GM18861 (cell line): Measurements from ENCODE around the gene REN.

Source experiments
- ATAC-seq: cut with Tn5 transposase; IDR thresholded peaks from one replicate; pipeline ENCODE4 v1.9.1; 2021; ENCODE audit not compliant: unreplicated experiment

The REN gene

DNA sequence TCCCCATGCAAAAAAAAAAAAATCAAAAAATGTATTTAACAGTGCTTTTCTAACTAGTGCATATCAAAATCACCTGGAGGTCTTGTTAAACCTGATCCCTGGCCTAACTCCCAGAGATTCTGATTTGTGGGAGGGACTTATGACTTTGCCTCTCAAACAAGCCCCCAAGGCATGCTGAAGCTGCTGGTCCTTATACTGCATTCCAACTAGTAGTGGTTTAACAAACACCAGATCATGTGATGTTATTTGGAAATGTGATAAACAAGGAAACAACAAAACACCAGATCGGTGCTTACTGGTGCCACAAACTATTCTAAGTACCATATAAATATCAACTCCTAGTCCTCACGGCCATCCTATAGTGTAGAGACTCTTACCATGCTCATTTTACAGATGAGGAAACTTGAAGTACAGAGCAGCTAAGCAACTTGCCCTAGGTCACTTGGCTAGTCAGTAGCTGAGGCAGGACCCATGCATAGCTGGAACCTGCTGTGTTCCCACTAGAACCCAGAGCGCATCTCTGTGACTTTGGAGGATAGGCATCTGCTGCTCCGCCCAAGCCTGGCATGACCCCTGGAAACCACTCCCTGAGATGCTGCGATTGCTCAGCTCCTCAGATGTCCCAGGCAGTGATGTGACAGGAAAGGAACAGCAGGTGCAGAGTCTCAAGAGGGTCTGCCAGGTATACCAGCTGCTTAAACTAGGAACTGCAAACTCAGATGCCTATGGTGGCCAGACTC, 55.1 kb downstream of the REN start:
- no peak for ATAC-seq

- ATAC-seq = no peak
Measured at GRCh38 chr1:204108312-204109141, 57.6 kb downstream of the REN start.

DNA sequence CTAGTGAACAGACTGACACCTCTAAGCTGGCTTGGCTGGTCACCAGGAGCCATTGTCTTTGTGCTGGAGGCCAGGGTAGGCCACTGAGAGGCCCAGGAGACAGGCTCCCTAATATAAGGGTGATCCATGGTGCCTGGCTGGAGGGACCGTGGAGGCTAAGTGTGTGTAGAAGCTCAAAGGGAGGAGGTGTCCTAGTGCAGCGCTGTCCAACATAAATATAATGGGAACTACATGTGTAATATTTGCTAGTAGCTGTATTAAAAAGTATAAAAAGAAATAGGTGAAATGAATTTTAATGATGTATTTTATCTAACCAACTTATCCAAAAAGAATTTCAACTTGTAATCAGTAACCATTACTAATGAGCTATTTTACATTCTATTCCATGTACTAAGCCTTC, 58.2 kb downstream of the REN start:
- ATAC-seq = no peak

DNA sequence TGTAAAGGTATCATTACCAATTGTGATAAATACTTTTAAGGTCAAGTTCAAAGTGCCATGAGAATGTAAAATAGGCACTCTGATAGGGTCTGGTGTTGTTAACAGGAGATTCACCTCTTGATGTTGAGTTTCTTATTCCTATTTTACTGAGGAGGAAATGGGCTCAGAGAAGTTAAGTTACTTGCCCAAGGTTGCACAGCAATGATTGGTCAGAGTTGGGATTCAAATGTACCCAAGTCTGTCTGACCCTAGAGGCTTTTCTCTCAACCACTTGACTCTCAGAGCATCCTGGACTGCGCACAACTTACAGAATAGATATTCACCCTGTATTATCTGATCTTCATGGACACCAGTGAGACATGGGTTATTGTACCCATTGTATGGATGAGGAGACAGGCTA, 59.3 kb downstream of the REN start:
- no peak for ATAC-seq

DNA sequence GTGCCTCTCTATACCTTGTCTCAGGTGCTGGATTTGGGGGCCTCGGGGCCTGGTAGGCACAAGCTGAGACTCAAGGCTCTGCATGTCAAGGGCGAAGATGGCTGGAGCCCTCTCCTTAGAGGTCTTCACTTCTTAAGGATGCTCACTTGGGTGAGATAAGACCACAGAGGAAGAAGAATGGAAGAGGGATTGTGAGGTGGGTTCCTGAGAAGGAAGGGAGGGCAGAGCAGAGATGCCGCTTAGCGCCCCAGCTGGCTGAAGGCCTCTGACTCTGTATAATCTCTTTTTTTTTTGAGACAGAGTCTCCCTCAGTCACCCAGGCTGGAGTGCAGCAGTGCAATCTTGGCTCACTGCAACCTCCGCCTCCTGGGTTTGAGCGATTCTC, 61.0 kb downstream of the REN start:
- ATAC-seq = no peak
